Vagina (tissue), 2 donors: Measurements from ENCODE around the gene ALX3.
A peak's percentile ranks its signal among the peaks of the same experiment; 100 is the strongest.

ENCODE experiments used
- POLR2AphosphoS5 ChIP-seq, 2 donors: sonication (generic); formaldehyde crosslinking; IDR thresholded peaks; one replicate each; pipeline ENCODE4 v1.9.0; 2017; ENCODE audit warnings: antibody characterized with exemption in 2 of 2, mild to moderate bottlenecking in 2 of 2, low read depth in 1 of 2; ENCODE audit not compliant: insufficient read depth in 1 of 2
- TF ChIP-seq, protein P1 (sequence below), 3 experiments: fragments of 450-650 bp in 2 of 3; fragments of 200-600 bp in 1 of 3; sonication (generic) in 1 of 3; IDR thresholded peaks; one replicate each; pipeline ENCODE4 v1.5.1; 2017 to 2019; ENCODE audit warnings: antibody characterized with exemption in 3 of 3, mild to moderate bottlenecking in 2 of 3, moderate library complexity in 2 of 3

DNA sequence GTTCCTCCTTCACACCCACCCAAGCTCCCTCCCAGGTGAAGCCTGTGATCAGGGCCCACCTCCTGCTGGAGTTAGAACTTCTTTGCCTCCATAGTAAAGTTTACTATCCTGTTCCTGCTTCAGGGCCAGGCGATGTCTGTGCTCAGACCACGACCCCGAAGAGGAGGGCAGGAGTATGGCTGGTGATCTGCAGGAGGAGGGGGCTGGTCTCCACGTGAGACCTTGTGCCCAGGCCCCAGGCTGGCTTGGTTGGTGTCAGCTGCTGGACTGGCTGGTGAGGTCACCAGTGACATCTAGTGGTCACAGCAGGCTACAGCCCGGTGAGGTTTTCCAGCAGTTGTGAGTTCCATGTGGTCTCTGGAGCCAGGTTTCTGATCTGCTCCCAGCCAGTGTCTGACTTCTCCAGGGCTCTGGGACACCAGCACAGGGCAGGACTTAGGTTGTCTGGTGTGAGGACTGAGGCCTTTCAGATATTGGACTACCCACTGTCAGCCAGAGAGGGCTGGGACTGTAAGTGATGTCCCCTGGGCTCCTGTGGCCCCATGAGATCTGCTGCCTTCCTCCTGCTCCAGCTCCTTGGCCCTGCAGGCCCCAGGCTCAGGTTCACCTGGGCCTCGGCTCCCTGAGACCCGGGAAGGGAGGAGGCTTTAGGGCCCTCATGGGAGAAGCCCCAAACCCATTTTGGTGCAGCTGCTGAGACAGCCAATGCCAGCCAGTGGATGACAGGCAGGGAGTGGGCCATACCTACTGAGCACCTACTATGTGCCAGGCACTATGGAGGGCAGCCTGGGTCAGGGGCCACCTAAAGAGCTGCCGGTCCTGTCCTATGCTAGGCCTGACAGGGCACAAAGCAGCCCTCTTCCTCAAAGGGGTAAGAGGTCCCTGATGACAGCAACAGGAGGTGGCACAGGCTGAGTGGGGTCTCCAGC lies 35.8 kb upstream of the ALX3 start:
- TF ChIP-seq, protein P1, sequence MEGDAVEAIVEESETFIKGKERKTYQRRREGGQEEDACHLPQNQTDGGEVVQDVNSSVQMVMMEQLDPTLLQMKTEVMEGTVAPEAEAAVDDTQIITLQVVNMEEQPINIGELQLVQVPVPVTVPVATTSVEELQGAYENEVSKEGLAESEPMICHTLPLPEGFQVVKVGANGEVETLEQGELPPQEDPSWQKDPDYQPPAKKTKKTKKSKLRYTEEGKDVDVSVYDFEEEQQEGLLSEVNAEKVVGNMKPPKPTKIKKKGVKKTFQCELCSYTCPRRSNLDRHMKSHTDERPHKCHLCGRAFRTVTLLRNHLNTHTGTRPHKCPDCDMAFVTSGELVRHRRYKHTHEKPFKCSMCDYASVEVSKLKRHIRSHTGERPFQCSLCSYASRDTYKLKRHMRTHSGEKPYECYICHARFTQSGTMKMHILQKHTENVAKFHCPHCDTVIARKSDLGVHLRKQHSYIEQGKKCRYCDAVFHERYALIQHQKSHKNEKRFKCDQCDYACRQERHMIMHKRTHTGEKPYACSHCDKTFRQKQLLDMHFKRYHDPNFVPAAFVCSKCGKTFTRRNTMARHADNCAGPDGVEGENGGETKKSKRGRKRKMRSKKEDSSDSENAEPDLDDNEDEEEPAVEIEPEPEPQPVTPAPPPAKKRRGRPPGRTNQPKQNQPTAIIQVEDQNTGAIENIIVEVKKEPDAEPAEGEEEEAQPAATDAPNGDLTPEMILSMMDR (IDR thresholded peaks at IDR 0.05): peak; percentile 51 to 76 (median 62)
- no peak for TF ChIP-seq POLR2AphosphoS5 (IDR thresholded peaks at IDR 0.05; ENCODE audit: insufficient read depth in 1 of 2, low read depth in 1 of 2)
